ENCODE data around the gene ASTN1.

DNA sequence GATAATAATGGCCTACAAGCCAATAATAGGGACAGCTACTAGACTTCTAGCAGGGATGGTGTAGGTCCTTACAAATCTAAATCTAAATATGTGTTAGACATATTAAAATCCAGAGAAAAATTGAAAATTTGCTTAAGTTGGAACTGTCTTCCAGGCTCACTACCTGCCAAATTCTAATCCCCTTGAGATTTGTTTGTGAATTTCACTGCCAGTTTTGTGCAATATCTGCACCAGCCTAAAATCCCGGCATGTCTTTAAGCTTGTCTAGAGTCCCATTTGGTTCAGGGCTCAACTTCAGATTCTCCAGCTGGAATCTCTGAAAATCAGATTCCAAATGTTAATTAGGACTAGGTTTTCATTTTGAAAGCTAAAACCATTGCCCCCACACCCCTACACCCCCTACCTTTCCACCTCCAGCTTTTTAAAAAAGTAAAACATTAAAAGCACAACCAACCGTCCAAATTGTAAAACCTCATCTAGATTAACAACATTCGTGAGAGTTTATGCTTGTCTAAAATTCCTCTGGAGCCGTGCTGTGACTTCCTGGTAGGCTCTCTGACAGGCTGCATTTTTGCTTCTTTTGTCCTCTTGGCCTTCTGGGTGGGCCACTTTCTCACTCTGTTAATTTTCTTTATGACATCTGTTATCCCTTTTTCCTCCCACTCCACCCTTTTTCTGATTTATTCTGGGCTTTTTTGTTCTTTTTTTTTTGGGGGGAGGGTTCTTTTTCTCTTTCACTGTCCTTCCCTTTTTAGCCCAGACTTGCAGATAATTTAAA is 352.8 kb downstream of the ASTN1 start:
- TF ChIP-seq POLR2A (IDR thresholded peaks at IDR 0.05) (no peak), EP300 (IDR thresholded peaks at IDR 0.05) (no peak)
- TF ChIP-seq, protein P1, sequence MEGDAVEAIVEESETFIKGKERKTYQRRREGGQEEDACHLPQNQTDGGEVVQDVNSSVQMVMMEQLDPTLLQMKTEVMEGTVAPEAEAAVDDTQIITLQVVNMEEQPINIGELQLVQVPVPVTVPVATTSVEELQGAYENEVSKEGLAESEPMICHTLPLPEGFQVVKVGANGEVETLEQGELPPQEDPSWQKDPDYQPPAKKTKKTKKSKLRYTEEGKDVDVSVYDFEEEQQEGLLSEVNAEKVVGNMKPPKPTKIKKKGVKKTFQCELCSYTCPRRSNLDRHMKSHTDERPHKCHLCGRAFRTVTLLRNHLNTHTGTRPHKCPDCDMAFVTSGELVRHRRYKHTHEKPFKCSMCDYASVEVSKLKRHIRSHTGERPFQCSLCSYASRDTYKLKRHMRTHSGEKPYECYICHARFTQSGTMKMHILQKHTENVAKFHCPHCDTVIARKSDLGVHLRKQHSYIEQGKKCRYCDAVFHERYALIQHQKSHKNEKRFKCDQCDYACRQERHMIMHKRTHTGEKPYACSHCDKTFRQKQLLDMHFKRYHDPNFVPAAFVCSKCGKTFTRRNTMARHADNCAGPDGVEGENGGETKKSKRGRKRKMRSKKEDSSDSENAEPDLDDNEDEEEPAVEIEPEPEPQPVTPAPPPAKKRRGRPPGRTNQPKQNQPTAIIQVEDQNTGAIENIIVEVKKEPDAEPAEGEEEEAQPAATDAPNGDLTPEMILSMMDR (IDR thresholded peaks at IDR 0.05), result no peak
